EL (cell line): ENCODE measurements around the gene NLGN1.

ENCODE experiments used
- DNase-seq: peaks from one replicate; pipeline ENCODE4 v3.0.0-alpha.2; 2016

Gene NLGN1

DNA sequence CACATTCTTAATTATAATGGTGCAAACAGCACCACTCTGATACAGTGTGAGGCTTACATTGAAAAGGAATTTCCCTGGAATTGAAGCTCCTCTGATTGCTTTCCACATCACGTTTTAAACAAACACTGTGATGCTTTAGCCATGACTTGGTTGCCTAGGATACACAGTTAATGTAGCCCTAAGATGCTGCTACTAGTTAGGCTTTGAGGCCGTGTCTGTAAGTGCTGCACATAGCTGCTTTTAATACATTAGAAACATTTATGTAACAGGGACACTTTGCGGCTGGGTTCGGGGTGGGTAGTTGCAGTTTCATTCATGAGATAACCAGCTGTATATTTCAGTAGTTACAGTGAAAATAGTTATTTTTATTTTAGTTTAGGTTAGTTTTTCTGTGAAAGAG lies 334.7 kb downstream of the NLGN1 start:
- DNase-seq = no peak

DNA sequence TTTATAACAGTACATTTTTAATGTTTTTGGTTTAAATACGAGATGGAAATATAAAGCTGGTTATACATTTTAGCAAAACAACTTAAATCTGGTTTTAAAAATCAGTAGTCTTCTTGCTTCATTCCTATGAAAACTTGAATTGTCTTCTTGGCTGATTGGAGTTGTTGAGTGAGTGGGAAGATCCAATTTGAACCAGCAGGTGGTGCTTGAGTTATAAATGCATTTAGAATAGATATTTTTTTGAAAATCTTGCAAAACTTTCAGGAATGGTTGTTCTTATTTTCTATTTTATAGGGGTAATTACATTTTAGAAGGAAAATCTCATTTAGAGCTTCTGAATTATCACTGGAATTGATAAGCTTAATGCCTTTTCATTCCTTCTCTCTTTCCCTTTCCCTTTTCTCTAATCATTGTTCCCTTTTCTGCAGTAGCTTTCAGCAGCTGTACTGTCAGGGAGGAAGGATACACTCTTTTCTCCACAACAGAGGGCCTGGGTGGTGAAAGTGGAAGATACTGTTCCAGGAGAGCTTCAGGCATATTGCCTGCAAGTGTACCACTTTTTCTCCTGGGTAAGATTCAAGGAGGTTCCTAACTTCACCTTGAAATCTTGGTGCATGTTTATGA lies 335.6 kb downstream of the NLGN1 start:
- peak; percentile 50 for DNase-seq

DNA sequence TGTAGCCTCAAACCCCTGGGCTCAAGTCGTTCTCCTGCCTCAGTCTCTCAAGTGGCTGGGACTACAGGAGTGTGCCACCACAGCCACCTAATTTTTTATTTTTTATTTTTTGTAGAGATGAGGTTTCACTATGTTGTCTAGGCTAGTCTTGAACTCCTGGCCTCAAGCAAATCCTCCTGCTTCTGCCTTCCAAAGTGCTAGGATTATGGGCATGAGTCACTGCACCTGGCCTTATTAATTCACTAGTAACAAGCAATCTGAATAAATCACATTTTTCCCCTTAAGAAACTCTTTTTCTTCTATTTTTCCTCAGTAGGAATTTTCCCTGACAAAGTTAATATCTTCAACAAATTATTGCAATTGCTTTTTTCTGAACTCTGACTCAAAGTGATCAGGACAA lies 336.9 kb downstream of the NLGN1 start:
- no peak for DNase-seq

DNA sequence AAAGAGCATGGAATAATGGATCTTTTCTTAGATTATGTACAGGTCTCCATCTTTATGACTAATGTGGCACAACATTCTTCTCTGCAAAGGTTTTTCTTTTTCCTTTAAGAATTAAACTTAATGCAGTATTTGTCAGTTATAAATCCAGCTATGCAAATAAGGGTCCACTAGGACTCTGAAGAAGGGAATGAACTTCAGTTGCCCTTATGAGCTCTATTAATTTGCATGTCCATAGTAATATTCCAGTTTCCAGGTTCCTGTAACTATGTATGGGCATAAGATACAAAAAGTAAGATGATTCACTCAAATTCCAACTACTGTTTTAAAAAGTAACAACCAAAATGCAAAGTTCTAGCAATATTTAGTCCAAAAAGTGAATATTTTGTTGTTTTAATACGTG lies 337.4 kb downstream of the NLGN1 start:
- no peak for DNase-seq

DNA sequence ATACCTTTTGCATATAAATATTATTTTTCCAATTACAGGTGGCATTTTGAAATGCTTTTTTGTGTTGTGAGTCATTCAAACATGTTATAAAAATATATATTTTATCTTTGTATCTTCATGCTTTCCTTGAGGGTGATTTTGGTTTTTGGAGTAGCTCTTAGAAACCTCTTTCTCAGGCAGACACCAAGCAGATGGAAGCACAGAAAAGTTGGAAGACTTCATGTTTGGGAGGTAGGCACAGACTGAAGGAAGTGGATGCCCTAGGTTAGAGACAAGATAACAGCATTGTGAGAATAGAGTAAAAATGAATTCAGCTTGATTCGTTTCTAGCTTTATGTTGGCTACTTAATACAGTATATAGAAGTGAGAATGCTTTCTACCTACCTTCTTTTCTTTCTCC lies 338.3 kb downstream of the NLGN1 start:
- DNase-seq = no peak

DNA sequence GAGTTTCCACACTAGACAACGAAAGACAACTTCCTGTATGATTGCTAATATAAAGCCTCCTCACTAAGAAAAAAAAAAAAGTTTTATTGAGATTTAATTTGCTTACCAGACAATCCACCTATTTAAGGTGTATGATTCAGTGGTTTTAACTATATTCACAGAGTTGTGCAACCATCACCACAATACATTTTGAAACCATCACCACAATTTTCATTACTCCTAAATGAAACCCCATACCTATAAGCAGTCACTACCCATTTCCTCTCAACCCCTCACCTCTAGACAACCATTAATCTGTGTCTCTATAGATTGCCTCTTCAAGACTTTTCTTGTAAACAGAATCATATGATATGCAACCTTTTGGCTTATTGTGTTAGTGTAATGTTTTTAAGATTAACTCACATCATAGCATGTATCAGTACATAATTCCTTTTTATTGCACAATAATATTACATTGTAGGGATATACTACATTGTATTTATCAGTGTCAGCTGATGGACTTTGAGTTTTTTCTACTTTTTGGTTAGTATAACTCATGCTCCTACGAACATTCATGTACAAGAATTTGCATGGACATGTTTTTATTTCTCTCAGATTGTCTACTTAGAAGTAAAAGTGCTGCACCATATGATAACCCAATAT lies 339.7 kb downstream of the NLGN1 start:
- no peak for DNase-seq

DNA sequence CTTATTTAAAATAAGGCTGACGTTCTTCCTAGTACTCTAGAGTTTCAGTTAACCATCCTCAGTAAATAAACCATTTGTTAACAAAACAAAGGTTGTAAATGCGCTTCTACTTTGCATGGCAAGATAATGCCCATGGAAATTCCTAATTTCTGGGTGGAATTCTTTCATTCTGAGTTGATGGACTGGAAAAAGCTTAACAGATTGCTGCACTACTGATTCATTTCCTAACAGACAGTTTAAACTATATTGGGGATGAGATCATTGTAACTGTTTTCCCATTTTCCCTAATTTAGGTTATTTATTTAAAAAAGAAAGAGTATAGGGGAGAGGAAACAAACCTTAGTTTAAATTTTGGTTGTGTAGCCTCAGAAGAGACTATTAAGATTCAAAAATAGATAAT lies 342.2 kb downstream of the NLGN1 start:
- DNase-seq = peak; percentile 76

DNA sequence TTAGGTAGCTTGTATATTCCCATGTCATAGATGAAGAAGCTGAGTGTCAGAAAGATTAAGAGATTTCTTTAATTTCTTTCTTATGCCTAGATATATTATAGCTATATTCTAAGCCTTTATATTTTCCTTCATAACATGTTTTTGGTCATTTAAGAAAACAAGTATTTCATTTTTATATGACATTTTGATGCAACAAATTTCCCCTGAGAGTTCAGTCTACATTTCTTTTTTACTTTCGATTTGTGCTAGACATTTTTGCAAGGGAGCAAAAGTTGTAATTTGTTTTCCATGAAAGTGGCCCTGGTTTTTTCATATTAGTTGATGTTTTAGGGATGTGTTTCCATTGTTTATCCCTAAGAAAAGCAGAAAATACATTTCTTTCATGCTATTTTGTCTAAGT lies 344.9 kb downstream of the NLGN1 start:
- DNase-seq = no peak

DNA sequence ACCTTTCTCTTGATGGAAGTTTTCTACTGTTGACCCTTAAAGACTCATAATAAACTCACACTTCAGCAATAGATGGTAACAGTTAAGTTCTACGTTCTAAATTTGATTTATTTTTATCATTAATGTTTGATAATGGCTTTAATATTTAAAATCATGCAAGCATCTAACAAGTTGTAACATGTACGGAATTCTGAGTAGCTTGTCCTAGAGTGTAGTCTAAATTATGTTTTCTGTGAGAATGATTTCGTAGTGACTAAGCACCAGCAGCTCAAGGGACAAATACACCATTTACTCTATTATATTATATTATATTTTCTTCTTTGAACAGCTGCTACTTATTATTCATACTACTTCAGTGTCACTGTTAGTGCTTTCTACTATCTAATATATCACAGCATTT lies 345.6 kb downstream of the NLGN1 start:
- peak; percentile 33 for DNase-seq

DNA sequence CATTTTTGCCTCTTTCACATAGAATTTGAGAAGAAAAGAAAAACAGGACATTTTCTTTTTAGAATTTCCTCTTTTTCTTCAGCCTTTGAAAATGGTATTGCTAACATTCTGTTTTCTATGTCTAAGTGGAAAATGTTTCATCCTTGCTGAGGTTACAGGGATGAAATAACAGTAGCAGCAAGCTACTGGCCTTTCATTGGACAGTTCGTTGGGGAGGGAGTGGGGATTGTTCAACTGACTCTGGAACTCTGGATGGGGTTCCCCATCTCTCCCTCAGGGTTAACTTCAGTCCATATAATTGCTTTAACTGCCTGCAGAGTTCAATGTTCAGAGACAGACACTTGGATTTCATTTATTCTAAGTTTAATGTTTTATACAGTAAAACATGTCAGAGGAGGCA lies 346.0 kb downstream of the NLGN1 start:
- DNase-seq = no peak

DNA sequence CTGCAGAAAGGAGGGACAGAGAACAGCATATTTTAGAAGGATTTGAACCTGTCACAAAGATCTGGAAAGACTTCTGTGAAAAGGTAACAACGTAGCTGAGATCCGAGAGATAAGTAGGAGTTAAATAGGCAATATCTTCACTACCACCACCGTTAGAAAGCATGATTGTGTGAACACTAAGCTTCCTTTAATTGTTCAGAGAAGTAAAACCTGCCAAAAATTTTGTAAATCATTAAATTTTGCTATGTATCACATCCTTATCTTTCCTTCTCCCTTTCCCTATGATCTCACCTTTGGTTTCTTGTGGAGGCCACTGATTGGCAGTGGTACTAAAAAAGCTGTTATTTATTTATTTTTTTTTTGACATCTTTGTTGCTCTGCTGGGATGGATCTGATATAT lies 346.9 kb downstream of the NLGN1 start:
- DNase-seq = no peak

DNA sequence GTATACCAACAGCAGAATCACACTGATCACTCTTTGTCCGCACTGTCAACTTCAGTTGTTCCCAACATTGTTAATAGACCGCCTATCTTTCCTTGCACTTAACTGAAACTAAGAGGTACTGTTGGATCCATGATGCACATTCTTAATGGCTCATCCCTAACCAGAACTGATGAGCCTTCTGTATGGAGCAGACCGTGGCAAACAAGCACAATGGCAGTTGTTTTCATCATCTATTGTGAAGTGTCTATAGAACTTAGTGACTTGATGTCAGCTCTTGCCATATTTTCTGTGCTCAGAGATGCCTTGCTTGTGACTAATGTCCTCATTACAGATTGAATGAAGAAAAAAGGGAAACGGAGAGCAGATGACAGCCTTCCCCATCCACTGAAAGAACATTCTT lies 347.4 kb downstream of the NLGN1 start:
- DNase-seq = no peak

DNA sequence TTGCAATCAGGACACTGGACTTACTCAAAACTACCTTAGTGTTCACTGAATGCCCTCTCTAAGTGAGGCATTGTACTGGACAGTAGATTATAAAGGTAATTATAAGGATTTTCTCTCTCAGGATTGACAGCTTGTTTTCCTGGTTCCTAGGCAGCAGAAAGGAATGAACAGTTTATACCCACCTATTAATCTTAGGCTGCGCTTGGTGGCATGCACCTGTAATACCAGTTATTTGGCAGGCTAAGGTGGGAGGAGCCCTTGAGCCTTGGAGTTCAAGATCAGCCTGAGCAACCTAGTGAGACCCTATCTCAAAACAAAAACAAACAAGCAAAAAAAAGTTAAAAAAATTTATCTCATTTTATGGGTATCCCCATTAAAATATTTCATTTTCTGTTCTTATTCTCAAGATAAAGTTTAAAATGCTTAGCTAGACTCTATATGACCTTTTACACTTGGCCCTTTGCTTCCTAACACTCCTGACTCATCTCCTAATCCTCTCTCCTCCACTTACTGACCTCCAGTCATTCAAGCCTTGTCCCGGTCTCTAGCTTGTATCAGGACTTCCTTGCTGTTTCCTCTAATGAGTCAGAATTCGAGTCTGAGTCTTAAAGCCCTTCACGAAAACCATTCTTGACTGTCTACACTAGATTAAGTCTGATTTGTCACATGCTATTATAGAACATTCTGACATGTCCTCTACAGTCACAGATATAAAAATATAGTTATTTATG lies 348.6 kb downstream of the NLGN1 start:
- peak; percentile 80 for DNase-seq

DNA sequence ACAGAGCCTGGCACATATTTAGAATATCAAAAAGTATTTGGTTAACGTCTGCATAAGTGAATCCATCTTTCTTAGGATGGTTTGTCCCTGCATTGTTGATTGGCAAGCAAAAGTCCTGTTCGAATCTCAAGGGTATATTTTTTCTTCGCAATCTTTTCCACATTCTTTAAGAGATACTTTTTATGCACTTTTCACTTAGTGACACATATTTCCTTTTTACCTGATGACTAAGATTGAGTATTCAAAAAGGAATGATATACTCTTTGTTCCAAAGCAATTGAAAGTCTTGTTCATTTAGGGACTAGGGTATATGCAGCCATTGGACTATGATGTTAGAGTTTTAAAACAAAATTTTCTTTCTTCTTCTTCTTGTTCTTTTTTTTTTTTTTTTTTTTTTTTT lies 349.9 kb downstream of the NLGN1 start:
- peak; percentile 57 for DNase-seq

DNA sequence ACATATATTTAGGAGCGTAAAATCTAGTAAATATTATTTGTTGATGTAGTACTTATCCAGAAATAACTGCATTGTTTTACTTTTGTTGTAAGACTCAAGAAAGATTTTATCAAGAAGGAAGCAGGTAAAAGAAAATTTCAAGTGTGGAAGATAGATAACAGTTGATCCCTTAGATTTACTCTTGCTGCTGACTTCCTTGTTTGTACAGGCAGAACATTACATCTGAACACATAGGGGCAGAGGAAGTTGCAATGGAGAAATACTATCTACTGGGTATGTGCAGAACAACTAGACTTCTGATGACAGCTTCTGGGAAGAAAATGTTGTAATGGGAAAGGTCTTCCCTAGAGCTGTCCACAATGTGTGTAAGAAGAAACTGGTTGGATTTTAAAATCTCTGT lies 350.6 kb downstream of the NLGN1 start:
- no peak for DNase-seq

DNA sequence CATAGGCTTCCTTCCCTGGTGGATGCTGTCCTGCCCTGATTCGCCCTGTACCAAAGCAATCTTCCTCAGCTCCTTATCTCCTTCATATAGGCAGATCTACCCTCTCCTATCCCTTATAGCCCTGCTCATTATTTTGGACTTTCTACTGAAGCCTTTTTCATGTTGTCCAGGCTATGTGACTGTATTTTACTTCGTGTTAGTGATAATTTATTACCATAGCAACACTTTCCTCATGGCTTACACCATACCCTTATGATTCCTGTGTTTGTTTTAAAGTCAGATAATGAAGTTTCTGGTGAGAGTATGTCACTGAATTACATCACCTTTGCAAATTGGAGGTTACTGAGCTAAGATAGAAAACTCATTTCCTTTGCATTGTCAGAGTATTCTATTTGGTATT lies 352.6 kb downstream of the NLGN1 start:
- no peak for DNase-seq

DNA sequence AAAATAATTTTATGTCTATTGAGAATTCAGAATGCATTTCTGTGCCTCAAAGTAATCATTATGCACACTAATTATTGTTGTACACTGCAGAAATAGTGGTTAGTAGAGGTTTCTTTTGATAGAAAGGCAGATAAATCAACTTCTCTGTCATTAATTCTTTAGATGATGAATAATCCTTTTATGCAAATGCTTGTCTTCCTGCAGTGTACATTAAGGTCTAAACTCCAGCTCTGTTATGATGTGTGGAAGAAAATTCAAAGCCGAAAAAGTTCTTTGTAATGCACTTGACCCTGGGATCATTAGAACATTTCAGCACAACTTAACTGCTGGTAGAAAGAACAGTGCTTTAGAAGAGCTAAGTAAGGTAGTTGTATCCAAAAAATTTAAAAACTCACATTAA lies 353.0 kb downstream of the NLGN1 start:
- DNase-seq = no peak

DNA sequence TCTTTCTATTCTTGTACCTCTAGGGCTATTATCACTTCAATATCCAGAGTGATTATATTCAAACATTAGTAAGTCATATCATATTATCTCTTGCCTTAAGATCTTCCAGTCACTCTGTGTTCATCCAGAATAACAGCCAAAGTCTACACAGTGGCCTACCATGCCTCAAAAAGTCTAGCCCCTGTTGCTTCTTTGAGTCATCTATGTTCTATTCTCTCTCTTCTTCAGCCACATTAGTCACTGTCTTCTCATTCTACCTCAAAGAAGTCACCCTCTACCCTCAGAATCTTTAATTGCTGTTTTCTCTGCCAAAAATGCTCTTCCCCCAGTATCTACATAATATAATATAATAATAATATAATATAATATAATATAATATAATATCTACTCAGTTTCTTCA lies 356.0 kb downstream of the NLGN1 start:
- no peak for DNase-seq

DNA sequence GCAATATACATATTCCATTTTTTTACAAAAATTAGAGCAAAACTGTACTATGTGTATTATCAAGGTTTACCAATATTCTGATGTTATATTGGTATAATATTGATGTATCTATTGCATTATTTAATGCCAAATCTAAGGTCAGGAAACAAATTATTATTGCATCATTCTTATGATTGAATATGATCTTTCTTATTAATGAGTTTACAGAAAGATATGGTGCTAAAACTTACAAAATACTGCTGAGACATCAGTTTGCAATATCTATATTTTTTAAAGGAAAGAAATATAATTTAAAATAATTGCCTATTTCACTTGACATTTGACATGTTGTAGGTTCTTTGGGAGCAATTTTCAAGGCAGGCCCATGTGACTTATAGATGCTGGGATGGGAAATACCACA lies 357.6 kb downstream of the NLGN1 start:
- no peak for DNase-seq

DNA sequence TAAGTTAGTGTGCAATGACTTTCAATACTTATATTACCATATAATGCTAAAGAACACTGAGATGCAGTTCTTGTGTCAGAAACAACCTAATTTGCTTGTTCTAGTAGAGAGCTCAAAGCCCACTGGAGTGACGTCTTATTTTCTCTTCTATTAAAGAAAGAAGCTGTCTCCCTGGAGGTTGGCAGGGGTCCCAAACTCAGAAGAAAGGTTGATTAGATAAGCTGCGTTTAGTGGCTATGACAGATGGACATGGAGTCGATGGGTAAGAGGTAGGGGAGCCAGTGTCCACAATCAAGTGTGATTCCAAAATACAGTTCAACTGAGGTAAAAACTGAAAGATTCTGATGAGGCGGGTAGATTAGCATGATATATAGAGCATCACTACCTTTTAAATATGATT lies 363.6 kb downstream of the NLGN1 start:
- DNase-seq = no peak

DNA sequence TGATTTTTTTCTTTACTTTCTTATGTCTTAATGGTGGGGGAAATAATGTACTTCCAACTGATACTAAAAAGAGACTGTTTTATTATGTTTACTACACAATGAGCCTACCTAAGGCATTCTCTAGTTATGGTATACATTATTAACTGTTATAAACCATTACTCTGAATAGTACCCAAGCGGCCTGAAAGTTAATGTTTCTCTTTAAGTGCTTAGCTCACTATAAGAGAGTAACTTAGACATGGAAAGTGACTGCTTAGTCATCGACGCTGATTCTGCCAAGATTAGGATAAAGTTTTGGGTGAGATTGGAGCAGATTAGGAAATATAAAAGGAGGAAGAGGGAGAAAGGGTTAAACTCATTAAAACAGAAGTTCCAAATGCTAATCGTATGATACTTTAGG lies 365.0 kb downstream of the NLGN1 start:
- no peak for DNase-seq

DNA sequence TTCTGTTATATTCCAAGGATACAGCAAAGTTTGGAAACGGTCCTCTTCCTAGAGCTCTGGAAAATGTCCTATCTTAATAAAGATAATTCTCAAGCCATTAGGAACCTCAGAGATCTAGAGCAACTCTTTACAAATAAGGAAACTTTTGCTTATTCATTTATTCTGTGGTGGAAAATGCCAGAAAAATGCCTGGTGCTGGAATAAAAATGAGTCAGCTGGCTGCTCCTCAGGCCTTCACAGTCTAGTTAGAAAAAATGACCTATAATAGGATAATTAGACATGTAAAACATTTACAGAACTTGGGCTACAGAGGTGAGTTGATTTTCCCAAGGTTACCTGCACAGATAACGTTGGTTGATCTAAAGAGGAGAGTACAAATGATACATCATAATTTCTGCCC lies 372.5 kb downstream of the NLGN1 start:
- peak; percentile 17 for DNase-seq

DNA sequence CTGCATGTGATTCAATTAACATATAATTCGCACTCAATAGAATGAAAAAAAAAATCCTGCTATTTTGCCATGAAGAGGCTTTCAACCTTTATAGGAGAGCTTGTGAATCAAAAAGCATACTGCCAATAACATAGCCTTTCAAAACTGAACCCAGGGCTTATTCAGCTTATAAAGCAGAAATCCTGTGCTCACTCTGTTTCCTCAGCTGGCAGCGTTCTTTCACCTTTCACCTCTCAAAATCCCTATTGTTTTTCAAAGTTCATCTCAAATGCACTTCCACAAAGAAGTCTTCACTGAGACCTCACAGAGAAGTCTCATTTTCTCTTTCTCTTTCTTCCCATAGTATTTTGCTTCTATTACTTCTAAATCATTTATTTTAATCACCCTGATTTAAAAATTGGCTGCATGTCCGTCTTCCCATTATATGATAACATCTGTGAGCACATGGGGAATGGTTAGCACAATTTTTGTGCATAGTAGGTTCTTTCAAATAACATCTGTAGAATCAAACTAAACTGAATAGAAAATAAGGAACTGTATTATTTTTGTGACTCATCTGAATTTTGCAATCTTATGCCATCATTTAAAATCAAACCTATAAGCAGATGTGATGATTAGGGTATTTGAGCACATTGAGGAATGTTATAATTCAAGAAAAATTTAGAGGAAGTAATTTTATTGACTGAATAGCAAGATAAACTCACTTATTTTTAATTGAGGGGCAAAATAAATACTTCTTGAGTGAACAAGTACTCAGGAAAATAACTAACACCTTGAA lies 373.4 kb downstream of the NLGN1 start:
- peak; percentile 31 for DNase-seq

DNA sequence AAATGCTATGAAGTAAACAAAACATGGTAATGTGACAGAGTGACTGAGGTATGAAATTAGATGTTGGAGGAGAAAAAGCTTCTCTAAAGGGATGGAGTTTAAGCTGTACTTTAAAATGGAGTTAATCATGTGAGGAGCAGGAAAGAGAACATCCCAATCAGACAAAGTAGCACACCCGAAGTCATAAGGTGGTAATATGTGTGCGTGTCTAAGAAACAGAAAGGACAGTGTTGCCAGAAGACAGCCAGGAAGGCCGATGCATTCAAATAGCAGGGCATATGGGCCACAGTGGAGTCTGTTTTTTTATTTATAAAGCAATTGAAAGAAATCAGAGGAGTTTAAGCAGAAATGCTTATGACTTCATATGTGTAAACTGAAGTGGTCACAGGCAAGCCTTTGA lies 376.3 kb downstream of the NLGN1 start:
- no peak for DNase-seq
